Measurements from ENCODE around the gene TMEM165.

DNA sequence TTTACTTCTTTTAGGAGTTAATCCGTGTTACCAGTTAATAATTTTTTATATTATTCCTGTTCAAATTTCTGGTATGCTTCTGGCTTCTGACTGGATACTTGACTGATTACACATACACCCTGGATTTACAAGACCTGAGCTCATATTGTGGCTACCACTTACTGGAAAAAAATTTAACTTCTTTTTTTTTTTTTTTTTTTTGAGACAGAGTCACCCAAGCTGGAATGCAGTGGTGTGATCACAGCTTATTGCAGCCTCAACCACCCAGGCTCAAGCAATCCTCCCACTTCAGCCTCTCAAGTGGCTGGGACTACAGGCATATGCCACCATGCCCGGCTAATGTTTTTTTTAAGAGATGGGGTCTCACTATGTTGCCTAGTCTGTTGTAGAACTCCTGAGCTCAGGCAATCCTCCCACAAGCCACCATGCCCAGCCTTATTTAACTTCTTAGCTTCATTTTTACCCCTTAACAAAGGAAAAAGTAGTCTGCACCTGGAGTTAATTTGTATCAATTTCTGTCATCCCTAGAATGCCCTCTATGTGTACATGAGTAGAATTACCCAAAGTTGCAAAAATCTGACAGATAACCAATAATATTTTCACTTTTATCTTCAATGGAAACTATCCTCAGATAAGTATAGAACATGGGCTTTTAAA, 50.3 kb downstream of the TMEM165 start:
- TF ChIP-seq EZH2phosphoT487 (IDR thresholded peaks at IDR 0.05; ENCODE audit: low read depth) = no peak
- TF ChIP-seq, protein P1, sequence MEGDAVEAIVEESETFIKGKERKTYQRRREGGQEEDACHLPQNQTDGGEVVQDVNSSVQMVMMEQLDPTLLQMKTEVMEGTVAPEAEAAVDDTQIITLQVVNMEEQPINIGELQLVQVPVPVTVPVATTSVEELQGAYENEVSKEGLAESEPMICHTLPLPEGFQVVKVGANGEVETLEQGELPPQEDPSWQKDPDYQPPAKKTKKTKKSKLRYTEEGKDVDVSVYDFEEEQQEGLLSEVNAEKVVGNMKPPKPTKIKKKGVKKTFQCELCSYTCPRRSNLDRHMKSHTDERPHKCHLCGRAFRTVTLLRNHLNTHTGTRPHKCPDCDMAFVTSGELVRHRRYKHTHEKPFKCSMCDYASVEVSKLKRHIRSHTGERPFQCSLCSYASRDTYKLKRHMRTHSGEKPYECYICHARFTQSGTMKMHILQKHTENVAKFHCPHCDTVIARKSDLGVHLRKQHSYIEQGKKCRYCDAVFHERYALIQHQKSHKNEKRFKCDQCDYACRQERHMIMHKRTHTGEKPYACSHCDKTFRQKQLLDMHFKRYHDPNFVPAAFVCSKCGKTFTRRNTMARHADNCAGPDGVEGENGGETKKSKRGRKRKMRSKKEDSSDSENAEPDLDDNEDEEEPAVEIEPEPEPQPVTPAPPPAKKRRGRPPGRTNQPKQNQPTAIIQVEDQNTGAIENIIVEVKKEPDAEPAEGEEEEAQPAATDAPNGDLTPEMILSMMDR (IDR thresholded peaks at IDR 0.05; ENCODE audit: low read depth, low read length) = no peak
